Testis (tissue), 2 donors: ENCODE measurements around the gene POLE.

ENCODE experiments used
- POLR2A ChIP-seq: fragments of 450-650 bp; IDR thresholded peaks from one replicate; pipeline ENCODE4 v1.6.1; 2017; ENCODE audit warnings: antibody characterized with exemption, mild to moderate bottlenecking, moderate library complexity
- TF ChIP-seq, protein P1 (sequence below), 3 experiments: fragments of 450-650 bp in 2 of 3; fragments of 200-600 bp in 1 of 3; sonication (generic) in 1 of 3; IDR thresholded peaks; one replicate each; pipeline ENCODE4 v1.5.1; 2016 to 2019; ENCODE audit warnings: antibody characterized with exemption in 3 of 3, mild to moderate bottlenecking in 2 of 3, moderate library complexity in 1 of 3

GRCh38 chr12:132729541-132730320 is 42.6 kb upstream of the POLE start:
- no peak for TF ChIP-seq POLR2A
- TF ChIP-seq, protein P1, sequence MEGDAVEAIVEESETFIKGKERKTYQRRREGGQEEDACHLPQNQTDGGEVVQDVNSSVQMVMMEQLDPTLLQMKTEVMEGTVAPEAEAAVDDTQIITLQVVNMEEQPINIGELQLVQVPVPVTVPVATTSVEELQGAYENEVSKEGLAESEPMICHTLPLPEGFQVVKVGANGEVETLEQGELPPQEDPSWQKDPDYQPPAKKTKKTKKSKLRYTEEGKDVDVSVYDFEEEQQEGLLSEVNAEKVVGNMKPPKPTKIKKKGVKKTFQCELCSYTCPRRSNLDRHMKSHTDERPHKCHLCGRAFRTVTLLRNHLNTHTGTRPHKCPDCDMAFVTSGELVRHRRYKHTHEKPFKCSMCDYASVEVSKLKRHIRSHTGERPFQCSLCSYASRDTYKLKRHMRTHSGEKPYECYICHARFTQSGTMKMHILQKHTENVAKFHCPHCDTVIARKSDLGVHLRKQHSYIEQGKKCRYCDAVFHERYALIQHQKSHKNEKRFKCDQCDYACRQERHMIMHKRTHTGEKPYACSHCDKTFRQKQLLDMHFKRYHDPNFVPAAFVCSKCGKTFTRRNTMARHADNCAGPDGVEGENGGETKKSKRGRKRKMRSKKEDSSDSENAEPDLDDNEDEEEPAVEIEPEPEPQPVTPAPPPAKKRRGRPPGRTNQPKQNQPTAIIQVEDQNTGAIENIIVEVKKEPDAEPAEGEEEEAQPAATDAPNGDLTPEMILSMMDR (IDR thresholded peaks at IDR 0.05): no peak
